ENCODE measurements around the gene KIAA1217. TPM values are rescaled to one million over a fixed set of nuclear protein-coding genes. Genes with fewer than 3 reads are reported as not detected.

KIAA1217 gene
- polyA plus RNA-seq, 1 of the 3 experiments (the other 2 are of a cell fraction) = 7.2 TPM

DNA sequence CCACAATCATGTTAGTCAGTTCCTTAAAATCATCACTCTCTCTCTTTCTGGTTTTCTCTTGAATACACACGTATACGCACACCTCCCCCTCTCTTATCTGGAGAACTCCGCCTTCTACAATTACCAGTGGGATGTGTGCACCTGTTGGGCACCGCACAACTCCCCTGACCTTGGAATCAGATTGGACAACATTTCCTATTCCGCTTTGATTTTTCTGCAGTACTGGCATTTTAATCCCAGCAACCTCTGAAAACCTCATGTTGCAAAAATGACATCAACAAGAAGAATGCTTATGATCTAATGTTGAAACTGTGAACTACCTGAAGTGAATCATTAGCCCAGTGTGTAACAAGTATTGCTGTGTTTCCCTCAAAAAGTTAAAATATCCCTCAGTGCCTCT, 109.6 kb downstream of the KIAA1217 start:
- H3K4me1 ChIP-seq (ENCODE audit: control insufficient read depth in 1 of 2, insufficient read depth in 2 of 2, low read depth in 1 of 2, low read length in 1 of 2) = peaks cover 2 to 15% of the 10 kb centered on the region in 2 experiments; a peak in 2 of 4 replicates
- no peaks in the 10 kb centered on the region for H3K27me3 ChIP-seq (ENCODE audit: insufficient read depth)
- H2AFZ ChIP-seq (ENCODE audit: low read depth) = no peak overlapping the region
- H3K9me3 ChIP-seq = no peaks in the 10 kb centered on the region
- no peak overlapping the region; the same call in 1 of the 2 replicates for H3K4me2 ChIP-seq
- whole genome bisulfite sequencing (ENCODE audit: low lambda C conversion rate) = 96% methylated on average over 5 of the region's 5 CpGs
- ChIA-PET CTCF (interaction anchor here (0.6 to 1.7 kb wide), 6 partner anchors 10 to 325 kb away, joined by 3 to 6 read pairs (median 4); no protein-coding TSS in a partner anchor), POLR2A (no interaction called here)
- H3K36me3 ChIP-seq (replicated peaks in 1 of 2; ENCODE audit: control insufficient read depth in 1 of 2, insufficient read depth in 2 of 2, low read length in 1 of 2) = no peaks in the 10 kb centered on the region
- no peak overlapping the region for H3K27ac ChIP-seq (ENCODE audit: low read depth in 2 of 2, low read length in 1 of 2)
- no peaks in the 10 kb centered on the region for H3K9me2 ChIP-seq
- no peaks in the 10 kb centered on the region for H3F3A ChIP-seq (replicated peaks; ENCODE audit: insufficient read depth)
- DNase-seq = no peak
- no peak overlapping the region for H3K4me3 ChIP-seq (ENCODE audit: low read depth in 2 of 2, low read length in 1 of 2)
- TF ChIP-seq CHD2 (IDR thresholded peaks at IDR 0.05; ENCODE audit: low read length, partially characterized antibody) = no peak
- peak; percentile 41; the same call in 1 of the 2 replicates for TF ChIP-seq FOSL2 (IDR thresholded peaks at IDR 0.05; ENCODE audit: borderline replicate concordance, low read depth)
- 0 out of 2 replicates have a peak, but pooled peaks have one; percentile 13 for TF ChIP-seq TCF12 (IDR thresholded peaks at IDR 0.05)
- TF ChIP-seq, protein P1, sequence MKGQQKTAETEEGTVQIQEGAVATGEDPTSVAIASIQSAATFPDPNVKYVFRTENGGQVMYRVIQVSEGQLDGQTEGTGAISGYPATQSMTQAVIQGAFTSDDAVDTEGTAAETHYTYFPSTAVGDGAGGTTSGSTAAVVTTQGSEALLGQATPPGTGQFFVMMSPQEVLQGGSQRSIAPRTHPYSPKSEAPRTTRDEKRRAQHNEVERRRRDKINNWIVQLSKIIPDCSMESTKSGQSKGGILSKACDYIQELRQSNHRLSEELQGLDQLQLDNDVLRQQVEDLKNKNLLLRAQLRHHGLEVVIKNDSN (IDR thresholded peaks at IDR 0.05; ENCODE audit: borderline replicate concordance, low read depth) = no peak
- no peak for TF ChIP-seq RFX5 (IDR thresholded peaks at IDR 0.05; ENCODE audit: low read length)
- peak; percentile 16; the same call in 1 of the 2 replicates for TF ChIP-seq JUND (IDR thresholded peaks at IDR 0.05)
- no peaks in the 10 kb centered on the region for H4K20me1 ChIP-seq (ENCODE audit: insufficient read depth)
- H3K9ac ChIP-seq = no peak overlapping the region
- H3K79me2 ChIP-seq (ENCODE audit: insufficient read depth) = no peaks in the 10 kb centered on the region

DNA sequence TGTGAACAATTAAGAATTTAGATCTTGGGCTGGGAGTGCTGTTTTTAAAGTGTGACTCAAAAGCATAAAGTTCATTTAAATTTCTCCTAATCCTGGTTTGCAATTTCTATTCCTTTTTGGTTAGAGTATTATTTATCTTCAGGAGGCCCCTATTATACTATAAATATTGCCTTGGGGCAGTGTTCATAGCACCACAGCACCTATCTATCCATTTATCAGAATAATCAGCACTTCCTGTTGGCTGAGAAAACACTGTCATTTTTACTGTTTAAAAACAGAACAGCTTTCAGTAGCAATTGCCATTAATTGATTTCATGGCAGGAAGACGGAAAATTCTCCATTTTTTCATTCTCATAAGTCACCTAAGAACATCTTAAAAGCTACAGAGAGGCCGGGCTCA, 111.4 kb downstream of the KIAA1217 start:
- peak; percentile 57 for DNase-seq
- POLR2A ChIA-PET = no interaction called here

More for the DNA sequence above, 111.4 kb downstream of the KIAA1217 start:
- Histone ChIP-seq H3K27me3 (ENCODE audit: insufficient read depth) (no peaks in the 10 kb centered on the region), H4K20me1 (ENCODE audit: insufficient read depth) (no peaks in the 10 kb centered on the region), H3F3A (replicated peaks; ENCODE audit: insufficient read depth) (no peaks in the 10 kb centered on the region), H3K9me3 (no peaks in the 10 kb centered on the region), H3K27ac (ENCODE audit: low read depth in 2 of 2, low read length in 1 of 2) (peak overlapping the region in 1 of 2 experiments; percentile 31; a peak in 1 of 4 replicates), H2AFZ (ENCODE audit: low read depth) (no peak overlapping the region), H3K79me2 (ENCODE audit: insufficient read depth) (no peaks in the 10 kb centered on the region), H3K4me3 (ENCODE audit: low read depth in 2 of 2, low read length in 1 of 2) (no peak overlapping the region), H3K9me2 (no peaks in the 10 kb centered on the region), H3K9ac (no peak overlapping the region), H3K4me2 (no peak overlapping the region), H3K36me3 (replicated peaks in 1 of 2; ENCODE audit: control insufficient read depth in 1 of 2, insufficient read depth in 2 of 2, low read length in 1 of 2) (no peaks in the 10 kb centered on the region), H3K4me1 (ENCODE audit: control insufficient read depth in 1 of 2, insufficient read depth in 2 of 2, low read depth in 1 of 2, low read length in 1 of 2) (peaks cover 2 to 15% of the 10 kb centered on the region in 2 experiments; a peak in 2 of 4 replicates)
- CTCF ChIA-PET = interaction anchor here (0.7 to 1.5 kb wide), 5 partner anchors 23 to 327 kb away, joined by 3 to 5 read pairs (median 4); partner anchors contain the start of gene KIAA1217
- 66% methylated on average over 2 of the region's 2 CpGs for WGBS (ENCODE audit: low lambda C conversion rate)
- TF ChIP-seq, protein P2, sequence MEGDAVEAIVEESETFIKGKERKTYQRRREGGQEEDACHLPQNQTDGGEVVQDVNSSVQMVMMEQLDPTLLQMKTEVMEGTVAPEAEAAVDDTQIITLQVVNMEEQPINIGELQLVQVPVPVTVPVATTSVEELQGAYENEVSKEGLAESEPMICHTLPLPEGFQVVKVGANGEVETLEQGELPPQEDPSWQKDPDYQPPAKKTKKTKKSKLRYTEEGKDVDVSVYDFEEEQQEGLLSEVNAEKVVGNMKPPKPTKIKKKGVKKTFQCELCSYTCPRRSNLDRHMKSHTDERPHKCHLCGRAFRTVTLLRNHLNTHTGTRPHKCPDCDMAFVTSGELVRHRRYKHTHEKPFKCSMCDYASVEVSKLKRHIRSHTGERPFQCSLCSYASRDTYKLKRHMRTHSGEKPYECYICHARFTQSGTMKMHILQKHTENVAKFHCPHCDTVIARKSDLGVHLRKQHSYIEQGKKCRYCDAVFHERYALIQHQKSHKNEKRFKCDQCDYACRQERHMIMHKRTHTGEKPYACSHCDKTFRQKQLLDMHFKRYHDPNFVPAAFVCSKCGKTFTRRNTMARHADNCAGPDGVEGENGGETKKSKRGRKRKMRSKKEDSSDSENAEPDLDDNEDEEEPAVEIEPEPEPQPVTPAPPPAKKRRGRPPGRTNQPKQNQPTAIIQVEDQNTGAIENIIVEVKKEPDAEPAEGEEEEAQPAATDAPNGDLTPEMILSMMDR (IDR thresholded peaks at IDR 0.05) = no peak
- peak; percentile 68; the same call in 1 of the 2 replicates for TF ChIP-seq RCOR1 (IDR thresholded peaks at IDR 0.05; ENCODE audit: low read length)
- 0 out of 2 replicates have a peak, but pooled peaks have one; percentile 19 for TF ChIP-seq FOXJ3 (CRISPR knock-in tag; IDR thresholded peaks at IDR 0.05)
- no peak for TF ChIP-seq GABPA (IDR thresholded peaks at IDR 0.05; ENCODE audit: low read depth)
- TF ChIP-seq EP300 (IDR thresholded peaks at IDR 0.05; ENCODE audit: borderline replicate concordance in 1 of 2, low read depth in 1 of 2, low read length in 1 of 2) = peak in 1 of 2 experiments; percentile 77; a peak in 1 of 4 replicates
- peak; percentile 80 for TF ChIP-seq GATA2 (CRISPR knock-in tag; IDR thresholded peaks at IDR 0.05)
- TF ChIP-seq RXRA (IDR thresholded peaks at IDR 0.05; ENCODE audit: borderline replicate concordance, low read depth) = no peak
